Panc1 (cell line): ENCODE measurements around the gene PDXK.

Experiments used
- CTCF ChIP-seq: fragments of 450-650 bp; IDR thresholded peaks from 2 replicates; pipeline ENCODE4 v1.5.1; 2017; ENCODE audit warnings: mild to moderate bottlenecking
- POLR2AphosphoS5 ChIP-seq: IDR thresholded peaks from 2 replicates; pipeline ENCODE4 v1.6.1; 2012; ENCODE audit warnings: mild to moderate bottlenecking, low read depth, low read length, moderate library complexity
- SIN3A ChIP-seq: IDR thresholded peaks from 2 replicates; pipeline ENCODE4 v1.6.1; 2012; ENCODE audit warnings: low read depth, mild to moderate bottlenecking, low read length, moderate library complexity, borderline replicate concordance; ENCODE audit not compliant: insufficient read depth

- TF ChIP-seq CTCF (no peak), SIN3A (no peak), POLR2AphosphoS5 (peak; percentile 57; the same call in 1 of the 2 replicates)
Measured at GRCh38 chr21:43766734-43767497, 48.0 kb downstream of the PDXK start.
